Thyroid gland (tissue), 4 donors: ENCODE data around the gene MAB21L3. TPM values are rescaled to one million over a fixed set of nuclear protein-coding genes. Genes with fewer than 3 reads are reported as not detected.

Experiments
- DNase-seq, 2 donors: peaks; one replicate each; pipeline ENCODE4 v3.0.0-alpha.2; 2019
- H3K27ac ChIP-seq, 3 donors: fragments of 200-600 bp; sonication (generic); 1 replicate in 2 of 3; 2 replicates in 1 of 3; pipeline ENCODE4 v1.5.1; 2016 to 2019; ENCODE audit warnings: mild to moderate bottlenecking in 1 of 3, moderate library complexity in 1 of 3
- H3K27me3 ChIP-seq: fragments of 200-600 bp; sonication (generic); one replicate; pipeline ENCODE4 v1.5.1; 2019
- H3K36me3 ChIP-seq, 2 donors: fragments of 200-600 bp; sonication (generic); one replicate each; pipeline ENCODE4 v1.5.1; 2016 to 2019
- H3K4me1 ChIP-seq, 2 donors: fragments of 200-600 bp; sonication (generic); one replicate each; pipeline ENCODE4 v1.5.1; 2017 to 2019
- H3K4me3 ChIP-seq, 3 donors: fragments of 200-600 bp; sonication (generic); replicated peaks in 1 of 3; 1 replicate in 2 of 3; 2 replicates in 1 of 3; pipeline ENCODE4 v1.5.1; 2016; ENCODE audit warnings: mild to moderate bottlenecking in 1 of 3
- H3K9me3 ChIP-seq: fragments of 200-600 bp; sonication (generic); one replicate; pipeline ENCODE4 v1.5.1; 2017
- POLR2A ChIP-seq, 2 donors: fragments of 450-650 bp; IDR thresholded peaks; one replicate each; pipeline ENCODE4 v1.6.1; 2017; ENCODE audit warnings: antibody characterized with exemption in 2 of 2, mild to moderate bottlenecking in 2 of 2, moderate library complexity in 1 of 2
- WGBS, 2 donors: methylation state at CpG; one replicate each; pipeline ENCODE4 v1.1.5; 2017; 5-methylcytosine and 5-hydroxymethylcytosine counted together
- intact Hi-C: fragments of 100-400 bp; cut with DNase I; formaldehyde crosslinking; loops from one replicate; pipeline ENCODE4 v1.15.1; 2023
- total RNA-seq, 4 donors: library from RNA; depleted of rRNA; stranded (reverse); fragments of >200 nt; gene quantifications; one replicate each; pipeline ENCODE4 v1.2.3, GENCODE V29; 2016
- TF ChIP-seq, protein P1 (sequence below), 6 experiments: fragments of 200-600 bp in 3 of 6; fragments of 450-650 bp in 3 of 6; sonication (generic) in 3 of 6; IDR thresholded peaks; one replicate each; pipeline ENCODE4 v1.5.1; 2016 to 2019; ENCODE audit warnings: antibody characterized with exemption in 6 of 6, mild to moderate bottlenecking in 2 of 6, inconsistent platforms in 1 of 6, moderate library complexity in 1 of 6

MAB21L3 gene
- total RNA-seq, 4 donors from 2014 or later = 0.34 to 0.89 (median 0.73) TPM

GRCh38 chr1:116096013-116096618, 15.1 kb upstream of the MAB21L3 start:
- no peaks in the 10 kb centered on the region for H3K9me3 ChIP-seq
- H3K36me3 ChIP-seq = no peaks in the 10 kb centered on the region
- no peak overlapping the region for H3K4me3 ChIP-seq
- H3K27me3 ChIP-seq = no peaks in the 10 kb centered on the region
- DNase-seq = no peak
- H3K4me1 ChIP-seq = peaks cover 0 to 5% of the 10 kb centered on the region in 2 donors
- 77 to 89% methylated on average over 1 of the region's 1 CpG for WGBS, 2 donors
- no peak for TF ChIP-seq POLR2A (IDR thresholded peaks at IDR 0.05)
- TF ChIP-seq, protein P1, sequence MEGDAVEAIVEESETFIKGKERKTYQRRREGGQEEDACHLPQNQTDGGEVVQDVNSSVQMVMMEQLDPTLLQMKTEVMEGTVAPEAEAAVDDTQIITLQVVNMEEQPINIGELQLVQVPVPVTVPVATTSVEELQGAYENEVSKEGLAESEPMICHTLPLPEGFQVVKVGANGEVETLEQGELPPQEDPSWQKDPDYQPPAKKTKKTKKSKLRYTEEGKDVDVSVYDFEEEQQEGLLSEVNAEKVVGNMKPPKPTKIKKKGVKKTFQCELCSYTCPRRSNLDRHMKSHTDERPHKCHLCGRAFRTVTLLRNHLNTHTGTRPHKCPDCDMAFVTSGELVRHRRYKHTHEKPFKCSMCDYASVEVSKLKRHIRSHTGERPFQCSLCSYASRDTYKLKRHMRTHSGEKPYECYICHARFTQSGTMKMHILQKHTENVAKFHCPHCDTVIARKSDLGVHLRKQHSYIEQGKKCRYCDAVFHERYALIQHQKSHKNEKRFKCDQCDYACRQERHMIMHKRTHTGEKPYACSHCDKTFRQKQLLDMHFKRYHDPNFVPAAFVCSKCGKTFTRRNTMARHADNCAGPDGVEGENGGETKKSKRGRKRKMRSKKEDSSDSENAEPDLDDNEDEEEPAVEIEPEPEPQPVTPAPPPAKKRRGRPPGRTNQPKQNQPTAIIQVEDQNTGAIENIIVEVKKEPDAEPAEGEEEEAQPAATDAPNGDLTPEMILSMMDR (IDR thresholded peaks at IDR 0.05) = no peak
- intact Hi-C loops = no loop called here
- H3K27ac ChIP-seq = no peak overlapping the region

DNA sequence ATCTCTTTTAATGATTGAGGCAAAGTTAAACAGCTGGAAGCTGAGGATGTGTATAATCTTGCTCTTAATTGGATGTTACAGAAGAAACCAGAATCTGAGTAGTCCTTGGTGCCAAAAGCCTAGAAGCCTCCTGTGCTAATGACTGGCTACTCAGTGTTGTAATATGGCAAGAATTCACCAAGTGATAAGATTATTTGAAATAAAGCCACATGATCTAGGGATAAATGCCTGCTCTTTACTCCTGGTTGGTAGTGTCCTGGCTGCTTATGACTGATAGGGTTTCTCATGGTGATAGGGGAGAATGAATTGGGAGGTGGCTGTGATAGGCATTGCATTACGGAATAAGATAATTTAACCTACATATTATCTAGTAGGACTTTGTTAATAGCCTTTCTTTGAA, 13.6 kb upstream of the MAB21L3 start:
- Histone ChIP-seq H3K9me3 (no peaks in the 10 kb centered on the region), H3K36me3 (no peaks in the 10 kb centered on the region), H3K4me3 (no peak overlapping the region), H3K27ac (no peak overlapping the region), H3K4me1 (peaks cover 0 to 5% of the 10 kb centered on the region in 2 donors), H3K27me3 (no peaks in the 10 kb centered on the region)
- DNase-seq = no peak
- intact Hi-C loops = no loop called here
- 47 to 96% methylated on average over 1 of the region's 1 CpG for WGBS, 2 donors
- TF ChIP-seq POLR2A (IDR thresholded peaks at IDR 0.05) = no peak

- intact Hi-C loops = no loop called here
- WGBS, 2 donors = 86 to 90% methylated on average over 4 of the region's 4 CpGs
- Histone ChIP-seq H3K27ac (no peak overlapping the region), H3K4me3 (no peak overlapping the region), H3K9me3 (no peaks in the 10 kb centered on the region), H3K27me3 (no peaks in the 10 kb centered on the region), H3K4me1 (peaks cover 0 to 5% of the 10 kb centered on the region in 2 donors), H3K36me3 (no peaks in the 10 kb centered on the region)
- TF ChIP-seq, protein P1 (IDR thresholded peaks at IDR 0.05) = no peak
- no peak for TF ChIP-seq POLR2A (IDR thresholded peaks at IDR 0.05)
- DNase-seq = no peak
These were observed 11.8 kb upstream of the MAB21L3 start for GRCh38 chr1:116099379-116099778.

- WGBS, 2 donors = 92 to 93% methylated on average over 2 of the region's 2 CpGs
- Histone ChIP-seq H3K36me3 (no peaks in the 10 kb centered on the region), H3K27me3 (no peaks in the 10 kb centered on the region), H3K27ac (no peak overlapping the region), H3K4me1 (peaks cover 0 to 5% of the 10 kb centered on the region in 2 donors), H3K9me3 (no peaks in the 10 kb centered on the region), H3K4me3 (no peak overlapping the region)
- no peak for TF ChIP-seq POLR2A (IDR thresholded peaks at IDR 0.05)
- TF ChIP-seq, protein P1 (IDR thresholded peaks at IDR 0.05) = no peak
- intact Hi-C loops = no loop called here
- no peak for DNase-seq
These were observed 11.3 kb upstream of the MAB21L3 start for GRCh38 chr1:116099919-116100318.

- Histone ChIP-seq H3K4me3 (no peak overlapping the region), H3K9me3 (no peaks in the 10 kb centered on the region), H3K4me1 (no peaks in the 10 kb centered on the region), H3K27ac (no peak overlapping the region), H3K36me3 (no peaks in the 10 kb centered on the region), H3K27me3 (no peaks in the 10 kb centered on the region)
- WGBS, 2 donors = 81 to 85% methylated on average over 3 of the region's 3 CpGs
- intact Hi-C loops = no loop called here
- no peak for DNase-seq
- TF ChIP-seq POLR2A (IDR thresholded peaks at IDR 0.05) = no peak
- TF ChIP-seq, protein P1 (IDR thresholded peaks at IDR 0.05) = no peak
These were observed 6.5 kb upstream of the MAB21L3 start for GRCh38 chr1:116104667-116105066.
